C4-2B (cell line): ENCODE measurements around the gene ATP6V1E1.

Source experiments
- H3K27ac ChIP-seq: fragments of 450-650 bp; 2 replicates; pipeline ENCODE4 v1.5.1; 2017
- CTCF ChIP-seq: fragments of 450-650 bp; conservative IDR thresholded peaks from 2 replicates; pipeline ENCODE4 v1.5.1; 2017; ENCODE audit warnings: mild to moderate bottlenecking
- ZFX ChIP-seq: fragments of 450-650 bp; IDR thresholded peaks from 2 replicates; pipeline ENCODE4 v1.6.1; 2017

Gene ATP6V1E1

GRCh38 chr22:17542452-17542851 is 86.1 kb downstream of the ATP6V1E1 start:
- TF ChIP-seq CTCF, result no peak
- TF ChIP-seq ZFX, result no peak
- no peak overlapping the region for H3K27ac ChIP-seq
